Fibroblast of skin of left biceps (primary cell): ENCODE data around the gene CD40LG.

ENCODE experiments used
- DNase-seq, 2 experiments: peaks; one replicate each; pipeline ENCODE4 v3.0.0-alpha.2; 2013; ENCODE audit warnings: low read depth in 2 of 2

Gene CD40LG

GRCh38 chrX:136697156-136697555 is 49.2 kb downstream of the CD40LG start:
- no peak for DNase-seq

- DNase-seq = no peak
Measured at GRCh38 chrX:136708348-136708747, 60.4 kb downstream of the CD40LG start.
